ENCODE results near the gene TTC39C.

- TF ChIP-seq POLR2A (IDR thresholded peaks at IDR 0.05) (no peak), EP300 (IDR thresholded peaks at IDR 0.05) (no peak)
- TF ChIP-seq, protein P1, sequence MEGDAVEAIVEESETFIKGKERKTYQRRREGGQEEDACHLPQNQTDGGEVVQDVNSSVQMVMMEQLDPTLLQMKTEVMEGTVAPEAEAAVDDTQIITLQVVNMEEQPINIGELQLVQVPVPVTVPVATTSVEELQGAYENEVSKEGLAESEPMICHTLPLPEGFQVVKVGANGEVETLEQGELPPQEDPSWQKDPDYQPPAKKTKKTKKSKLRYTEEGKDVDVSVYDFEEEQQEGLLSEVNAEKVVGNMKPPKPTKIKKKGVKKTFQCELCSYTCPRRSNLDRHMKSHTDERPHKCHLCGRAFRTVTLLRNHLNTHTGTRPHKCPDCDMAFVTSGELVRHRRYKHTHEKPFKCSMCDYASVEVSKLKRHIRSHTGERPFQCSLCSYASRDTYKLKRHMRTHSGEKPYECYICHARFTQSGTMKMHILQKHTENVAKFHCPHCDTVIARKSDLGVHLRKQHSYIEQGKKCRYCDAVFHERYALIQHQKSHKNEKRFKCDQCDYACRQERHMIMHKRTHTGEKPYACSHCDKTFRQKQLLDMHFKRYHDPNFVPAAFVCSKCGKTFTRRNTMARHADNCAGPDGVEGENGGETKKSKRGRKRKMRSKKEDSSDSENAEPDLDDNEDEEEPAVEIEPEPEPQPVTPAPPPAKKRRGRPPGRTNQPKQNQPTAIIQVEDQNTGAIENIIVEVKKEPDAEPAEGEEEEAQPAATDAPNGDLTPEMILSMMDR (IDR thresholded peaks at IDR 0.05): no peak
Measured at GRCh38 chr18:24130494-24130893, 115.9 kb downstream of the TTC39C start.
